GM19397 (cell line): ENCODE results near the gene DDX39B.

Source experiments
- ATAC-seq: cut with Tn5 transposase; IDR thresholded peaks from one replicate; pipeline ENCODE4 v1.9.1; 2021; ENCODE audit warnings: mild to moderate bottlenecking, moderate library complexity; ENCODE audit not compliant: unreplicated experiment

DDX39B gene

GRCh38 chr6:31548544-31548873, 6.7 kb upstream of the DDX39B start:
- no peak for ATAC-seq

GRCh38 chr6:31547727-31548543, 6.1 kb upstream of the DDX39B start:
- no peak for ATAC-seq

GRCh38 chr6:31546958-31547726, 5.3 kb upstream of the DDX39B start, which contains the start of gene NFKBIL1:
NFKBIL1 (plus strand) TSS chr6:31547608; CDS start chr6:31547695, 87 bp downstream.
- peak; percentile 68 for ATAC-seq

- ATAC-seq, result no peak
Observed at GRCh38 chr6:31546339-31546957, 4.6 kb upstream of the DDX39B start, which contains the start of gene ATP6V1G2. ATP6V1G2 (minus strand) TSS chr6:31546608; CDS start chr6:31546559, 49 bp downstream.

GRCh38 chr6:31545291-31545690, 3.5 kb upstream of the DDX39B start:
- no peak for ATAC-seq

- ATAC-seq, result no peak
Observed at GRCh38 chr6:31544676-31545075, 2.9 kb upstream of the DDX39B start.

GRCh38 chr6:31543639-31544038, 1.8 kb upstream of the DDX39B start:
- ATAC-seq, result no peak

GRCh38 chr6:31541059-31541657, 645 bp downstream of the DDX39B start:
- peak; percentile 7 for ATAC-seq

- ATAC-seq, result no peak
Observed at GRCh38 chr6:31540640-31541039, 1.2 kb downstream of the DDX39B start.

GRCh38 chr6:31538805-31539400, 2.9 kb downstream of the DDX39B start:
- ATAC-seq, result no peak

- ATAC-seq, result no peak
Observed at GRCh38 chr6:31535538-31536324, 6.1 kb downstream of the DDX39B start.

GRCh38 chr6:31534521-31535040, 7.2 kb downstream of the DDX39B start:
- ATAC-seq, result no peak

GRCh38 chr6:31534011-31534410, 7.8 kb downstream of the DDX39B start:
- ATAC-seq, result no peak

GRCh38 chr6:31533455-31533841, 8.4 kb downstream of the DDX39B start:
- ATAC-seq, result no peak

GRCh38 chr6:31532644-31533454, 9.0 kb downstream of the DDX39B start:
- no peak for ATAC-seq

GRCh38 chr6:31531771-31532643, 9.8 kb downstream of the DDX39B start:
- no peak for ATAC-seq

- no peak for ATAC-seq
Observed at GRCh38 chr6:31531162-31531561, 10.6 kb downstream of the DDX39B start.

- no peak for ATAC-seq
Observed at GRCh38 chr6:31530659-31531058, 11.1 kb downstream of the DDX39B start.
